HG03575 (cell line): Measurements from ENCODE around the gene RAB41.
"Not testable (repeated sequence)": the region's sequence is repeated elsewhere in the genome, so short reads cannot be mapped to it uniquely, and the experiment has no call there.

Source experiments
- ATAC-seq: cut with Tn5 transposase; IDR thresholded peaks from one replicate; pipeline ENCODE4 v1.9.1; 2021; ENCODE audit not compliant: unreplicated experiment, insufficient number of reproducible peaks, low FRiP score; ENCODE audit errors: extremely low read depth

The RAB41 gene

DNA sequence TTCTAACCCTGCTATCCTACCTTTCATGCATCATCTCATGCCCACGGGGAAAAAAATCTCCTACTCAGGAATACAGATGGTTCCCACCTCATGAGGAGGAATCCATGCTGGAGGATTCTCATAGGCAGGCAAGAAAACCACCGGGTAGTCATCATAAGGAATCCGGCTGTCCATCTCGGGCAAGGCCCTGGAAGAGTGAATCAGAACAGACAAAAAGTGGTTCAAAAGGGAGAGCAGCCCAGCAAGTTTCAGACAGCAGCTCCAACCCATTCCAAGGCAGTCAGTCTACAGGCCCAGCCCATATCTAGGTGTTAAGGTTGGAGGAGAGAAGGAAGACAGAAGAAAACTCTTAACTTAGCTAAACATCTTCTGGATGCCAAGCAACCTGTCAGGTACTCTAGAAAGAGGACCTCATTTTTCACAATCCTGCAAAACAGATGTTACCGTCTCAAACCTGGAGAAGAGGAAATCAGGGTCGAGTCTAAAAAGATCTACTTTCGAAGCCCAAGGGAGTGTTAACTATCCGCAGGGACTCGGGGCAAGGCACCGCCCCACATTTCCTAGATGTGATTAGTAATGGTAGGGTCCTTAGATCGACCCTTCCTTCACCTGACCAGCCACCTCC, 7.3 kb downstream of the RAB41 start:
- ATAC-seq = no peak

- peak; percentile 73 for ATAC-seq
Measured at GRCh38 chrX:70289793-70290770, 8.1 kb downstream of the RAB41 start, which contains the start of the genes KIF4A and PDZD11. Gene KIF4A (plus strand): TSS chrX:70290104. CDS start chrX:70290459, 355 bp downstream. Gene PDZD11 (minus strand): TSS chrX:70289927. CDS start chrX:70289341, 586 bp downstream.

- ATAC-seq = no peak
Measured at GRCh38 chrX:70292788-70293187, 10.8 kb downstream of the RAB41 start.

DNA sequence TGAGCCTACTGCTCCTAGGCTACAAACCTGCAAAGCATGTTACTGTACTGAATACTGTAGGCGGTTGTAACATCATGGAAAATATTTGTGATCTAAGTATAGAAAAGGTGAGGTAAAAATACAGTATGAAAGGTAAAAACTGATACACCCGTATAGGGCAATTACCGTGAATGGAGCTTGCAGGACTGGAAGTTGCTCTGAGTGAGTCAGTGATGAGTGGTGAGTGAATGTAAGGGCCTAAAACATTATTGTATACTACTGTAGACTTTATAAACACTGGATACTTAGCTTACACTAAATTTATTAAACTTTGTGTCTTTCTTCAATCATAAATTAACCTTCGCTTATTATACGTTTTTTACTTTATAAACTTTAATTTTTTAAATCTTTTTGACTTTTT, 11.6 kb downstream of the RAB41 start:
- no peak for ATAC-seq

DNA sequence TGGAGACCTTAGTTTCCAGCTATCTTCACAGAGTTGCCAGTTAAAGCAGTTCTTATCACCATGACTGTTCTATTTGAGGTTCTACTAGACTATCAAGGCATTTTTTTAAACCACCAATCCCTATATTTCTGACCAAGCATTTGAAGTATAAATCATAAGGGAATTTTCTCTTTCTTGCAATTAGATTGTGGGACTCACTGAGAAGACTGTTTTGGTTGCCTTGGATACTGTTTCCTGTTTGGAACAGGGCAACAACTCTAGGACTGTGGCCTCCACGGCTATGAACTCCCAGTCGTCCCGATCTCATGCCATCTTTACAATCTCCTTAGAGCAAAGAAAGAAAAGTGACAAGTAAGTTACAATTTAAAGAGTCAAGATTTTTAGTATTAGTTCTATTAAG, 19.7 kb downstream of the RAB41 start:
- ATAC-seq = no peak

GRCh38 chrX:70313503-70313902, 31.5 kb downstream of the RAB41 start:
- no peak for ATAC-seq

GRCh38 chrX:70322784-70323183, 40.8 kb downstream of the RAB41 start:
- no peak for ATAC-seq

- not testable (repeated sequence) for ATAC-seq
Measured at GRCh38 chrX:70323628-70324027, 41.7 kb downstream of the RAB41 start.

DNA sequence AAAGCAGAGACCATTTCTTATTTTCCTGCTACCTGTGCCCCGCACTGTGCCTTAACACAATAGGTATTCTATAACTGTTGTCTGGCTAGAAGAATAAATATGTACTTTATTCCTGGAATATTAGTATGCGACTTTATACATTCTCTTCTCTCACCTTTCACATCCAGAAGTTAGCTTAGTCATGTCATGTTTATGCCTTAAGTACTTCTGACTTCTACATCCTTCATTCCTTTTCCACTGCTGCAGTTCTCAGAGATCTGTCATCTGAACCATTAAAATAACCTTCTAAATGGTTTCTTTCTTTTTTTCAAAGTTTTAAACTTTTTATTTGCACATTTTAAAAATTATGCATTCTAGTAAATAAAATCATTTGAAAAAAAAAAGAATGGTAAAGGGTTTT, 42.4 kb downstream of the RAB41 start:
- ATAC-seq = no peak

- no peak for ATAC-seq
Measured at GRCh38 chrX:70331161-70331560, 49.2 kb downstream of the RAB41 start.

DNA sequence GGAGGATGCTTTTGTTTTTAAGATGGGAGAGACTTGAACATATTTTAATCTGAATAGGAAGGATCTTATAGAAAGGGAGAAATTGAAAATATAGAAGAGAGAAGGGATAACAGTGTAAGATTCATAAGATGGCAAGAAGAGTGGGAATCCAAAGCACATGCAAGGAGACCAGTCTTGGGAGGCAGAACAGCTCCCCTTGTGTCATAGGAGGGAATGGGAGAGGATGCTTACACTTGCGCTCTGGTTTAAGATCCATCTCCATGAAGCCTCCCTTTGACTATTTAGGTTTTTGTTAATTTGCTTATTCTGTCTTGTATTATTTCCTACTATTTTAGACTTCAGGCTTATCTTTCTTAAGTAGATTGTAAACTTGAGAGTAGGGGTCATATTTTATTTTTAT, 50.6 kb downstream of the RAB41 start:
- no peak for ATAC-seq
